BLaER1 (cell line): ENCODE results near the gene DGKZ.
A peak's percentile ranks its signal among the peaks of the same experiment; 100 is the strongest.
"Not testable (repeated sequence)": the region's sequence is repeated elsewhere in the genome, so short reads cannot be mapped to it uniquely, and the experiment has no call there.

Experiments used
- H3K27ac ChIP-seq: shearing (Covaris generic); formaldehyde crosslinking; 2 replicates; pipeline ENCODE4 v1.8.1; 2022
- H3K27me3 ChIP-seq: shearing (Covaris generic); formaldehyde crosslinking; 2 replicates; pipeline ENCODE4 v1.8.1; 2022
- H3K36me3 ChIP-seq: shearing (Covaris generic); formaldehyde crosslinking; 2 replicates; pipeline ENCODE4 v1.8.1; 2022
- H3K4me1 ChIP-seq: shearing (Covaris generic); formaldehyde crosslinking; 2 replicates; pipeline ENCODE4 v1.8.1; 2022
- H3K4me2 ChIP-seq: shearing (Covaris generic); formaldehyde crosslinking; 2 replicates; pipeline ENCODE4 v1.8.1; 2022
- H3K4me3 ChIP-seq: shearing (Covaris generic); formaldehyde crosslinking; 2 replicates; pipeline ENCODE4 v1.8.1; 2022
- H3K9ac ChIP-seq: shearing (Covaris generic); formaldehyde crosslinking; 2 replicates; pipeline ENCODE4 v1.8.1; 2022
- H3K9me3 ChIP-seq: shearing (Covaris generic); formaldehyde crosslinking; 2 replicates; pipeline ENCODE4 v1.8.1; 2022
- H4K20me1 ChIP-seq: shearing (Covaris generic); formaldehyde crosslinking; 2 replicates; pipeline ENCODE4 v1.8.1; 2022
- Cebpa-rat ChIP-seq: shearing (Covaris generic); IDR thresholded peaks from 2 replicates; pipeline ENCODE4 v1.8.1; 2022

The DGKZ gene

DNA sequence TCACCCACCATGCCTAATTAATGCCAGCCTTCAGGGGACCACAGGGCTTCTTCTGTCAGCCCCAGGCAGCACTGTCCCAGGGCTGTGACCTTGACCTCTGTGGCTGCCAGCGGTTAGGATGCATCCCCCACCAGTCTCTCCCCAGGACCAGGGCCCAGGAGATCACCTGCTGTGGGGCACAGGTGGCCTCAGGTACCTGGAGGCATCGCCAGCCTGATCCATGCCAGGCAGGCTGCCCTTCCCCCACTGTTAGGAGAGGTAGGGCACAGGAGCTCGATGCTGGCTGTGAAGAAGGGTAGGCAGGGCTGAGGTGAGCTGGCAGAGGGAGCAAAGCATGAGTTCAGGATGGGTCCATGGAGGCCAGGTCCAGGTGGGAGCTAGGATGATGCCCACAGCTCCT is 17.5 kb downstream of the DGKZ start:
- Histone ChIP-seq H3K4me3 (no peak overlapping the region), H3K36me3 (peaks cover 49% of the 10 kb centered on the region), H4K20me1 (peaks cover 73% of the 10 kb centered on the region), H3K4me1 (peaks cover 95% of the 10 kb centered on the region), H3K4me2 (peak overlapping the region; percentile 96), H3K27me3 (no peaks in the 10 kb centered on the region), H3K27ac (peak overlapping the region; percentile 44), H3K9ac (peak overlapping the region; percentile 39), H3K9me3 (no peaks in the 10 kb centered on the region)
- TF ChIP-seq Cebpa-rat: no peak

DNA sequence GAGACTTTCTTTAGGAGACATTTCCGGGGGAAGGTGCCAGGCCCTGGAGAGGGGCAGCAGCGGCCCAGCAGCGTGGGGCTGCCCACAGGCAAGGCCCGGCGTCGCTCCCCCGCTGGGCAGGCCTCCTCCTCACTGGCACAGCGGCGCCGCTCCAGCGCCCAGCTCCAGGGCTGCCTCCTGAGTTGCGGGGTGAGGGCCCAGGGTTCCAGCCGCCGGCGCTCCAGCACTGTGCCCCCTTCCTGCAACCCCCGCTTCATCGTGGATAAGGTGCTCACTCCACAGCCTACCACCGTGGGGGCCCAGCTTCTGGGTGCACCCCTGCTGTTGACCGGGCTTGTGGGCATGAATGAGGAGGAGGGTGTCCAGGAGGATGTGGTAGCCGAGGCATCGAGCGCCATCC is 19.0 kb downstream of the DGKZ start:
- H3K4me1 ChIP-seq: peaks cover 82% of the 10 kb centered on the region
- peaks cover 64% of the 10 kb centered on the region for H3K36me3 ChIP-seq
- H3K4me2 ChIP-seq: peak overlapping the region; percentile 96

DNA sequence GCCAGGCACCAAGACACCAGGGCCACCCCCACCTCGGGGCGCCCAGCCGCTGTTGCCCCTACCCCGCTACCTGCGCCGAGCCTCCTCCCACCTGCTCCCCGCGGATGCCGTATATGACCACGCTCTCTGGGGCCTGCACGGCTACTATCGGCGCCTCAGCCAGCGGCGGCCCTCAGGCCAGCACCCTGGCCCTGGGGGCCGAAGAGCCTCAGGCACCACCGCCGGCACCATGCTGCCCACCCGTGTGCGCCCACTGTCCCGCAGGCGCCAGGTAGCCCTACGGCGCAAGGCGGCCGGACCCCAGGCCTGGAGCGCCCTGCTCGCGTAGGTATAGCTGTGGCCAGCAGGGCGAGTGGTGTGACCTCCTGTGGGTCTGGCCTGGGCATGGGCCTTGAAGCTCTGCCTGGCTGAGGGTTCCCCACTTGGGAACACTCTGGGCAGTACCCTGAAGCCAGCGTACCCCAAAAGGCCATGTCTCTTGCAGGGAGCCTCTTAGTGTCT is 19.4 kb downstream of the DGKZ start:
- no peak for TF ChIP-seq Cebpa-rat
- H3K4me1 ChIP-seq: peaks cover 81% of the 10 kb centered on the region
- peak overlapping the region; percentile 47 for H3K4me3 ChIP-seq
- H3K36me3 ChIP-seq: peaks cover 68% of the 10 kb centered on the region
- H3K27ac ChIP-seq: peak overlapping the region; percentile 44
- no peaks in the 10 kb centered on the region for H3K9me3 ChIP-seq
- H3K27me3 ChIP-seq: no peaks in the 10 kb centered on the region
- peak overlapping the region; percentile 96 for H3K4me2 ChIP-seq
- peak overlapping the region; percentile 50 for H3K9ac ChIP-seq
- peaks cover 75% of the 10 kb centered on the region for H4K20me1 ChIP-seq

More for the DNA sequence above, 19.0 kb downstream of the DGKZ start:
- no peak for TF ChIP-seq Cebpa-rat
- Histone ChIP-seq H3K27me3 (no peaks in the 10 kb centered on the region), H4K20me1 (peaks cover 75% of the 10 kb centered on the region), H3K27ac (peak overlapping the region; percentile 44), H3K4me3 (no peak overlapping the region), H3K9ac (peak overlapping the region; percentile 39), H3K9me3 (no peaks in the 10 kb centered on the region)

DNA sequence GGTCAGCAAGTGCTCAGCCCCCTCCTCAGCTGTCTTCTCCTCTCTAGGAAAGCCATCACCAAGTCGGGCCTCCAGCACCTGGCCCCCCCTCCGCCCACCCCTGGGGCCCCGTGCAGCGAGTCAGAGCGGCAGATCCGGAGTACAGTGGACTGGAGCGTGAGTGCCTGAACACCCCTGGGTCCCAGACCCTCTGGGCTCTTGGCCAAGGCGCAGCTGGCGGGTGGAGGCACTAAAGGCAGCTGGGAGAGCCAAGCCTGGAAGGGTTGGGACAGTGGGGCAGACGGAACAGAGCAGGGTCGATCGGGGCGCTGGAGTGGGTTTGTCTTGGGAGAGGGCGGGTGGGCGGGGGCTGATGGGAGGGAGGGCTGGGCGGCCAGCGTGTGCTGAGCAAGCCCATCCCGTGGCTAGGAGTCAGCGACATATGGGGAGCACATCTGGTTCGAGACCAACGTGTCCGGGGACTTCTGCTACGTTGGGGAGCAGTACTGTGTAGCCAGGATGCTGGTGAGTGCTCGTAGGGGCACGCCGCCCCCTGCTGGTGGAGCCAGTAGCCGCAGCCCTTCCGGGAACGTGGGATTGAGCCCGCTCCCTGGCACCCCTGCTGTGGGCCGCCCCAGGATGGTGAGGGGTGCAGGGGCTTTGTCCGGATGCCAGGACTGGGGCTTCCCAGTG is 20.1 kb downstream of the DGKZ start:
- TF ChIP-seq Cebpa-rat: no peak
- peak overlapping the region; percentile 96 for H3K4me2 ChIP-seq
- H3K27me3 ChIP-seq: no peaks in the 10 kb centered on the region
- H3K36me3 ChIP-seq: peaks cover 75% of the 10 kb centered on the region
- H4K20me1 ChIP-seq: peaks cover 74% of the 10 kb centered on the region
- peak overlapping the region; percentile 50 for H3K9ac ChIP-seq
- peak overlapping the region; percentile 47 for H3K4me3 ChIP-seq
- H3K9me3 ChIP-seq: no peaks in the 10 kb centered on the region
- H3K4me1 ChIP-seq: peaks cover 74% of the 10 kb centered on the region
- H3K27ac ChIP-seq: peak overlapping the region; percentile 44

DNA sequence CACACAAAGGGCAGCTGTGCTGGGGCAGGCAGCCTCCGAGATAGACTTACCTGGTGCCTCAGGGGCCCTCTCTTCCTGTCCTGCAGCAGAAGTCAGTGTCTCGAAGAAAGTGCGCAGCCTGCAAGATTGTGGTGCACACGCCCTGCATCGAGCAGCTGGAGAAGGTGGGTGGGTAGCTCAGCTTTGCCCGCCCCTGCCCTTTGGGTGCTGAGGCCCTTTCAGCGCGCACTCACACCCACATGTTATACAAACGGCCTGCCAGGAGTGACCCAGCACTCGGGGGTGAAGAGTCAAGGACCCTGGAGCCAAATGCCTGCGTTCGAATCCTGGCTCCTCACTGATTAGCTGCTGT is 20.6 kb downstream of the DGKZ start:
- TF ChIP-seq Cebpa-rat: no peak
- Histone ChIP-seq H3K27ac (peak overlapping the region; percentile 44; the same call in 1 of the 2 replicates), H4K20me1 (peaks cover 71% of the 10 kb centered on the region), H3K4me3 (peak overlapping the region; percentile 2; the same call in 1 of the 2 replicates), H3K36me3 (peaks cover 80% of the 10 kb centered on the region), H3K4me2 (peak overlapping the region; percentile 96), H3K4me1 (peaks cover 69% of the 10 kb centered on the region), H3K27me3 (no peaks in the 10 kb centered on the region), H3K9ac (no peak overlapping the region; the same call in 1 of the 2 replicates), H3K9me3 (no peaks in the 10 kb centered on the region)

DNA sequence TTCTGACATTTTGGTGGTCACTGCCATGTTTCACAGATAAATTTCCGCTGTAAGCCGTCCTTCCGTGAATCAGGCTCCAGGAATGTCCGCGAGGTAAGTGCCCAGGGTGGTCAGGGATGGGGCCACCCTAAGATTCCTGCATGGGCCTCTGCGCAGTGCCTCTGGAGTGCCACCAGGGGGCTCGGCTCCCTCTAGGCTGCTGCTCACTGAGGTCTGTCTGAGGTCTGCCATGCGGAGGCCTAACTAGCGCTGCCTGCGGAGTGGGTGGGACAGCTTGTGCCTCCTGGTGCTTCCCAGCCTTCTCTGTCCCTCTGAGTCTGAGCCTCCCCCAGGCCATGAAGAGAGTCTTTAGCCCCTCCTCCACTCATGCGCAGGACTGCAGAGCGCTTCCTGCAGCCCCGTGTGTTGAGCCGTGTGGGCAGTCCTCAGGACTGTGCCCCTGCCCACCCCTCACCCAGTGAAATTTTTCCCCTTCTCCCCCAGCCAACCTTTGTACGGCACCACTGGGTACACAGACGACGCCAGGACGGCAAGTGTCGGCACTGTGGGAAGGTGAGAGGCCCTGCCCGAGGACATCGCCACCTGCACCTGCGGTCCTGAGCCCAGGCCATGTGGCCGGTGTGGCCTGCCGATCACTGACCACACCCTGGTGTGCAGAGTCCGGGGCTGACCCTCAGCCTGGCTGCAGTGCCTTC is 22.3 kb downstream of the DGKZ start:
- no peak for TF ChIP-seq Cebpa-rat
- Histone ChIP-seq H3K4me3 (no peak overlapping the region), H3K9me3 (no peaks in the 10 kb centered on the region), H3K36me3 (peaks cover 81% of the 10 kb centered on the region), H3K27me3 (no peaks in the 10 kb centered on the region), H3K4me2 (no peak overlapping the region), H4K20me1 (peaks cover 54% of the 10 kb centered on the region), H3K27ac (no peak overlapping the region), H3K4me1 (peaks cover 52% of the 10 kb centered on the region), H3K9ac (no peak overlapping the region)

DNA sequence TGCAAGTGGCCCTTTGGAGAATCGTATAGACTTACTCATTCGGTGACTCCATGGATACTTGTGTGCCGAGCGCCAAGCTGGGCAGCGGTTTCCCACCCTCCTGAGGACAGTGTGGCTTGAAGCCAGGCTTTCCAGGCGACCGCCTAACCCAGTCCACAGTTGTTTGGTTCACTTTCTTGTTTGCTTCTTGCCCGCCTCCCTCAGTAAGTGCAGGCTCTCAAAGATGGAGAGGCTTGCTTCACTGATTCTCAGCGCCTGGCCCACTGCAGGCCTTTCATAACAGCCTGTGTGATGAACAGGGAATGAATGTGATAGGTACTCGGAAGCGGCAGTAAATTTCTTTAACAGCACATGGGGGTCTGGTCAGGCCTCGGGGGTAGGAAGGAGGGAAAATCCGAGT is 23.0 kb downstream of the DGKZ start:
- Histone ChIP-seq H3K27ac (no peak overlapping the region), H3K27me3 (no peaks in the 10 kb centered on the region), H4K20me1 (peaks cover 53% of the 10 kb centered on the region), H3K36me3 (peaks cover 87% of the 10 kb centered on the region), H3K9ac (no peak overlapping the region), H3K4me2 (no peak overlapping the region), H3K4me3 (no peak overlapping the region), H3K9me3 (no peaks in the 10 kb centered on the region), H3K4me1 (peaks cover 46% of the 10 kb centered on the region)
- TF ChIP-seq Cebpa-rat: no peak

DNA sequence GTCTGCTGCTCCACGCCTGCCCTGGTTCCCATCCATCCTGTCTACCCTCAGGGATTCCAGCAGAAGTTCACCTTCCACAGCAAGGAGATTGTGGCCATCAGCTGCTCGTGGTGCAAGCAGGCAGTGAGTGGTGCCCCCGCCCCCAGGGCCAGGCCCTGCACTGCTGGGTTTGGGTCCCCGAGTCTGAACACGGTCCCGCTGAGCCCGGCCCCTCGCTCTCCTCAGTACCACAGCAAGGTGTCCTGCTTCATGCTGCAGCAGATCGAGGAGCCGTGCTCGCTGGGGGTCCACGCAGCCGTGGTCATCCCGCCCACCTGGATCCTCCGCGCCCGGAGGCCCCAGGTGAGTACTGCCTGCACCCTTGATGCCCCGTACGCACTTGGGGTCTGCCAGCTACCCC is 24.0 kb downstream of the DGKZ start:
- H3K4me3 ChIP-seq, H3K4me2 ChIP-seq, H3K27ac ChIP-seq, H3K9ac ChIP-seq, H3K9me3 ChIP-seq, H3K27me3 ChIP-seq: not testable (repeated sequence)
- peaks cover 51% of the 10 kb centered on the region for H4K20me1 ChIP-seq
- H3K36me3 ChIP-seq: peaks cover 94% of the 10 kb centered on the region
- H3K4me1 ChIP-seq: peaks cover 36% of the 10 kb centered on the region

DNA sequence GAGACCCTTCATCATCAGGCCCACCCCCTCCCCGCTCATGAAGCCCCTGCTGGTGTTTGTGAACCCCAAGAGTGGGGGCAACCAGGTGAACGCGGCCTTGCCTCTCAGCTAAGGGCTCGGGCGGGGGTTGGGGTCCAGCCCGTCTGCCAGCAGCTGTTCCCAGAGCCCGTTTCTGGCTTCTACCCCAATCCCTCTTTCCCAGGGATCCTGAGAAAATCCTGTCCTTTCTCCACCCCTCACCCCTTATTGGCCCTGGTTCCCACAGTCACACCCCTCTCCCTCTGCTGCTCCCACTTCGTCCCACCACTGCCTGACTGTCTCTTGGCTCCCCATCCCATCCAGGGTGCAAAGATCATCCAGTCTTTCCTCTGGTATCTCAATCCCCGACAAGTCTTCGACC is 24.8 kb downstream of the DGKZ start:
- H3K4me1 ChIP-seq: peaks cover 27% of the 10 kb centered on the region
- no peak for TF ChIP-seq Cebpa-rat
- peaks cover 47% of the 10 kb centered on the region for H4K20me1 ChIP-seq
- 0 out of 2 replicates have a peak overlapping the region, but pooled peaks have one; percentile 24 for H3K9ac ChIP-seq
- H3K4me3 ChIP-seq: no peak overlapping the region
- H3K27ac ChIP-seq: no peak overlapping the region
- no peaks in the 10 kb centered on the region for H3K9me3 ChIP-seq
- peaks cover 94% of the 10 kb centered on the region for H3K36me3 ChIP-seq
- H3K27me3 ChIP-seq: no peaks in the 10 kb centered on the region
- H3K4me2 ChIP-seq: no peak overlapping the region

DNA sequence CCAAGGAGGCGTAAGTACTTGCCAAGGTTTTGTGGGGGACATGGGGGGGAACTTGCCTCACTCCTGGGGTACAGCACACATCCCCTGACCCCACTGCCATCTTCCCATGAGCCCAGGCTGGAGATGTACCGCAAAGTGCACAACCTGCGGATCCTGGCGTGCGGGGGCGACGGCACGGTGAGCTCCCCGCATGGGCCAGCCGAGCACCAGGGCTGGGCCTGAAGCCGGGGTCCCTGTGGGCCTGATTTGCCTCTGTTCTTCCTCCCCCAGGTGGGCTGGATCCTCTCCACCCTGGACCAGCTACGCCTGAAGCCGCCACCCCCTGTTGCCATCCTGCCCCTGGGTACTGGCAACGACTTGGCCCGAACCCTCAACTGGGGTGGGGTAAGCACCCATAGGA is 25.2 kb downstream of the DGKZ start:
- H3K9me3 ChIP-seq: not testable (repeated sequence)

More for the DNA sequence above, 25.2 kb downstream of the DGKZ start:
- Histone ChIP-seq H4K20me1 (peaks cover 45% of the 10 kb centered on the region), H3K4me1 (peaks cover 25% of the 10 kb centered on the region), H3K36me3 (peaks cover 98% of the 10 kb centered on the region)
- H3K27me3 ChIP-seq, H3K4me3 ChIP-seq, H3K9ac ChIP-seq, H3K27ac ChIP-seq, H3K4me2 ChIP-seq: not testable (repeated sequence)
